Stimulated activated CD8-positive, alpha-beta memory T cell treated with anti-CD3 and anti-CD28 coated beads, Interleukin-7, amount 100 ng/mL, for 24 hours (primary cell): ENCODE measurements around the gene DCAF10.
A peak's percentile ranks its signal among the peaks of the same experiment; 100 is the strongest.
"Not testable (repeated sequence)": the region's sequence is repeated elsewhere in the genome, so short reads cannot be mapped to it uniquely, and the experiment has no call there.

Source experiments
- DNase-seq: peaks from one replicate; pipeline ENCODE4 v3.0.0-alpha.2; 2020; ENCODE audit warnings: low read depth

The DCAF10 gene

DNA sequence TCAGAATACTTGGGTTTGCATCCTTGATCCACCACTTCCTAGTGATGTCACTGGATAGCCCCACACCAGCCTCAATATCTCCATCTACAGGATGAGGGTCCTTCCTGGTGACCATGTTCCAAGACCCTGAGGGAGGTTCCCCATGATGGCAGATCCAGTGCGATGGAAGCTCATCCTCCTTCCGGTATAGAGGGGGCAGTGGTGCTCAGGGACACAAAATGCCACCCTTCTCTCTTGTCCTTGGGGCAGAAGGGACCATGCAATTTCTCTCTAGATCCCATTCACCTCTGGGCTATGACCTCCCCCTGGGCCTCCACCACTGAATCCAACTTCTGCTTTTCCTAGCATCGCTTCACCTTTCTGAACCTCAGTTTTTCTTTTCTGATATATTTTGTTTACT lies 108.7 kb downstream of the DCAF10 start:
- DNase-seq, result no peak

DNA sequence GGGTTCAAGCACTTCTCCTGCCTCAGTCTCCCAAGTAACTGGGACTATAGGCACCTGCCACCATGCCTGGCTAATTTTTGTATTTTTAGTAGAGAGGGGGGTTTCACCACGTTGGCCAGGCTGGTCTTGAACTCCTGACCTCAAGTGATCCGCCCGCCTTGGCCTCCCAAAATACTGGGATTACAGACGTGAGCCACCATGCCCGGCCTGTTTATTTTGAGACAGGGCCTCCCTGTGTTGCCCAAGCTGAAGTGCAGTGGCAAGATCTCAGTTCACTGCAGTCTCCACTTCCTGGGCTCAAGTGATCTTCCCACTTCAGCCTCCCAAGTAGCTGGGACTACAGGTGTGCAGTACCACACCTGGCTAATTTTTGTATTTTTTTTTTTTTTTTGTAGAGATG lies 109.2 kb downstream of the DCAF10 start:
- DNase-seq, result not testable (repeated sequence)

GRCh38 chr9:37910271-37910670 lies 109.7 kb downstream of the DCAF10 start:
- no peak for DNase-seq

DNA sequence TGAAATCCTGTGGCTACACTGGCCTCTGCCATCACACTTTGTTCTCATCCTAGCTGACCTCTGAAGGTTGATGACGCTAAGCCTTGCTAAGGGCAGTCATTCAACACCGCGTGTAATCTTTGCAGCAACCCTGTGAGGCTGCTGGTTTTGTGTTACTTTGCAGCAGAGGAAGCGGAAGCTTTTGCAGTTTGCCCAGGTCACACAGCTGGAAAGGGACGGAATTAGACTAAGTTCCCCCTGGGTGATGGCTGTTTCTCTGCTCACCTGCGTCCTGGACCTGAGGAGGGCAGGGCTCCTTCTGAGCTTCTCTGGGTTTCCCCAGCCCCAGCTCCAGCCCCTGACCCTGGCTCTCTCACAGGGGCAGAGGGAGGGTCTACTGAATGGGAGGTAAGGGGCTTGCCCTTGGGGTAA lies 110.7 kb downstream of the DCAF10 start:
- no peak for DNase-seq

DNA sequence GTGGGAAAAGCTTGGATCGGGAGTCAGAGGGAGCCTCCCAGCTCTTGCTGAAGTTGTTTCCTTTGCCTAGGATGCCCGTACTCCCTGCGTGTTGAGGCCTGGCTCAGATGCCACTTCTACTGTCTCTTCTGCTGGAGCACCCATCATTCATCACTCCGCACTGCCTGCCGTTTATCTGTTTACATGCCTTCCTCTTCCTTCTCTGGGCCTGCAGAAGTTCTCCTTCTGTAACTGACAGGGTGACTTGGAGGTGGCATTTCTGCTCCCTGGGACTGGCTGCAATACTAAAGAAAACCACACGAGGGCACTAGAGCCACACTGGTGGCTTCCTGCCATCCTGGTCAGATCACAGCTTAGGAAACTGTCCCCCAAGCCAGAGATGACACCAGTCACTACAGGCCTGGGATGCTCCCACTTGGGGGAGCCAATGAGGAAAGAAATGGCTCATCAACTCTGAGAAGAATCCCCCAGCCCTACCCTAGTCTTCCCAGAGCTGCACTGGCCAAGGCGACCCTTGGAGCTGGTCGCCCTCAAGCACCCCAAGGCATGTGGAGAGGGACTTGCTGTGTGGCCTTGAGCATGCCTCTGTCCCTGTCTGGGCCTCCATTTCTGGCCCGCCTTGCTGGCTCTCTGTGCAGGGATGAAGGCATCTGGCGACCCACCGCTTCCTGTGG lies 113.0 kb downstream of the DCAF10 start:
- DNase-seq, result peak; percentile 72

DNA sequence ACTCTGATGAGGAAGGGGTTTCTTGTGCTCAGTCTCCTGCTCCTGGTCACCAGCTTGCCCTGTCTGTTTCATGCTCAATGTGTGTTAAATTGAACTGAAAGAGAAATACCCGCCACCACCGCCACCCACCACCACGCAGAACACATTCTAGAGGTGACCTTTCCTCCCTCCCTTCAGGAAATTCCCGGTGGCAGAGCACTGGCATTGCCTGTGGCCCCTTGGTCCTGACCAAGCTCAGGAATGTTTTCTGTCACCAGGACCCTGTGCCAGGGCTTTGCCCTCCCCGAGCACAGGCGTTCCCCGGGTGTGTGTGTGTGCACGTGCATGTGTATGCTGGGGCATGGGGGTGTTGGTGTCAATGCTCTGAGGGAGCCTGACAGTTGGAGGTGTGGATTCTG lies 113.6 kb downstream of the DCAF10 start:
- no peak for DNase-seq

DNA sequence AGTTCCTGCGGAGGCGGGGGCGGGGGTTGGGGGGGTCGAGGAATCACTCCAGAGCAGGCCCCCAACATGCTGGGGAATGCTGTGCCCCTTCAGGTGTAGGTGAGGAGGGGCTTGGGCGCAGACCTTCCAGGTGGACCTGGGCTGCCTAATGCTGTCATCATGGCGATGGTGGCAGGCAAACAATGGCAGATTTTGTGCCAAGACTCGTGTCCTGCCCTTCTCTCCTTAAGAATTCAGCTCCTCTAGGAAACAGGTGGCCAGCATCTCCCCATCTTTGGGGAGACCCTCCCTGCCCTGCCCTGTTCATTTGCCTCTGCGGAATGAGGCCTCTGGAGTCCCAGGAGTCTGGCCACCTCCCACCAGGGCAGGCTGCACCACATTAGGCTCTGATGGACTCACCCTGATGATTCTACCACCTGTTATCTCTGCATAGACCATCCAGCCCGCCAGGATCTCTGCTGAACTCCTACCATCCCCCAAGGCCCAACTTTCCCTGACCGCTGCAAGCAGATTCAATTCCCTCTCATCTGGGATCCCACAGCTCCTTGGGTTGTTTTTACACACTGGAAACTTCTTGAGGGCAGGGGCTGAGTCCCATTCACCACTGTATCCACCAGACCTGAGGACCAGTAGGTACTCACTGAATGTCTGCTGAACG lies 114.2 kb downstream of the DCAF10 start:
- no peak for DNase-seq

GRCh38 chr9:37915911-37916470 lies 115.4 kb downstream of the DCAF10 start:
- no peak for DNase-seq

DNA sequence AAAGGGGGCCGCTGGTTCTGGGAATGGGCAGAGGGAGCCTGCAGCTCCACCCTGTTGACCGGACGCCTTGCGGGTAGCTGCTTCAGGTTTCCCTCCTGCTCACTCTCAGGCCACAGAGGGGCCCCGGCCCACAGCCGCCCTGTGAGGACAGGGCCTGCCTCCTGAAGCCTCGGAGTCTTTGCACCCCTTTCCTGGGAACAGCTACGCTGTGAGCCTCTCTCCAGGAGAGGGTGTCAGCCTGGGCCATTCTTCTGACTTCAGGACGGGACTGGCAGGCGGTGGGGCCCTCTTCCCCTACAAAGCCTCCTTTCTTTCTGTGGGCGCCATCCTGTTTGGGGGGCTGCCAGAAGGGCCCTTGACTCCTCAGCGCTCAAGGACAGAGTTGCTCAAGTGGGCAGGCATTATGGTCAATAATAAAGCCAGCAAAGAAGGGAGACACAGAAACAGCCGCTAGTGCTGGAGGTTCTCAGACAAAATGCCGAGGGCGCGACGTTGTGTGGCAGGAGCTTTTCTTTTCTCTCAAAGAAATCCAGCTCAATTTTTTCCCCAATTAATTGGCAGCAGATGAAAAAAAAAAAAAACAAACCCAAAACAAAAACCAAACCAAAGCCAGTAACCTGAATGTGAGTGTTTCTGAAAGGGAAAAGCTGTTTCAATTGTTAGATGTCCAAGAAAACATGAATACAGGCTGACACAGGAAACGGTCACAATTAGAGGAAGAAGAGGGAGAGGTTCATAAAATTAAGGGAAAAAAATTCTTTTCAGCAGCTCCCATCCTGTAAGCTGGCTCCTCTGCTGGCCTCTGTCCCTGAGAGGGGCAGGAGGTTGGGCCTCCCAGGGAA lies 116.1 kb downstream of the DCAF10 start:
- no peak for DNase-seq
